K562 (cell line): ENCODE results near the gene NTRK1. TPM values are rescaled to one million over a fixed set of nuclear protein-coding genes. Genes with fewer than 3 reads are reported as not detected.

Experiments
- ATAC-seq: fragments of 200-7000 bp; cut with Tn5 transposase; 3 replicates; pipeline ENCODE4 v1.9.1; 2020; ENCODE audit warnings: moderate library complexity
- BruUV-seq: library from RNA; stranded (reverse); fragments of 400-500 nt; replicated peaks from 2 replicates; lab custom pipeline; 2021; lab: Mats Ljungman, UMichigan
- CTCF ChIA-PET: fragments of 300-600 bp; formaldehyde crosslinking; extraction: SDS; loops from one replicate; lab custom pipeline; 2021; ENCODE audit warnings: low intra/inter-chr PET ratio; lab: Yijun Ruan, JAX
- POLR2A ChIA-PET: fragments of 300-600, 350-650 bp; sonication (Branson Sonifier 250); formaldehyde crosslinking; extraction: SDS; loops from one replicate; lab custom pipeline; 2021; ENCODE audit warnings: antibody characterized with exemption, inconsistent platforms; lab: Yijun Ruan, JAX
- DNase-seq, 4 experiments: peaks; one replicate each; pipeline versions ENCODE4 v3.0.0 to v3.0.0-alpha.2; 2011 to 2018; ENCODE audit warnings: low spot score in 3 of 4, mixed read lengths in 3 of 4; ENCODE audit errors: extremely low read depth in 1 of 4
- FAIRE-seq: peaks from 2 replicates; lab custom pipeline; 2011; peaks lifted over from hg19 to GRCh38; lab: Jason Lieb, UNC
- H2AFZ ChIP-seq: 2 replicates; pipeline ENCODE4 v1.6.0; 2011; ENCODE audit warnings: low read depth, low read length, control low read depth, inconsistent platforms
- H3K27ac ChIP-seq: fragments of 200-600 bp; 3 replicates; pipeline ENCODE4 v1.8.0; 2011; ENCODE audit warnings: low read depth, mild to moderate bottlenecking, control low read depth, inconsistent platforms, low read length, moderate library complexity, mixed read lengths; ENCODE audit errors: extremely low read depth
- H3K27me3 ChIP-seq, 2 experiments: fragments of 300-600 bp in 1 of 2; 2 replicates in 1 of 2; 3 replicates in 1 of 2; pipeline versions ENCODE4 v1.6.0 to v1.8.0; 2011; ENCODE audit warnings: inconsistent platforms in 2 of 2, low read length in 2 of 2, mild to moderate bottlenecking in 1 of 2, mixed read lengths in 1 of 2, moderate library complexity in 1 of 2; ENCODE audit not compliant: control insufficient read depth in 2 of 2, insufficient read depth in 2 of 2
- H3K36me3 ChIP-seq: fragments of 300-600 bp; 3 replicates; pipeline ENCODE4 v1.8.0; 2011; ENCODE audit warnings: mild to moderate bottlenecking, low read length, inconsistent platforms; ENCODE audit not compliant: control insufficient read depth, insufficient read depth
- H3K4me1 ChIP-seq, 2 experiments: fragments of 200-600 bp in 1 of 2; replicated peaks in 1 of 2; 2 replicates in 1 of 2; 3 replicates in 1 of 2; pipeline versions ENCODE4 v1.5.1 to v1.8.0; 2011; ENCODE audit warnings: inconsistent platforms in 2 of 2, low read length in 2 of 2, mild to moderate bottlenecking in 1 of 2, mixed read lengths in 1 of 2, moderate library complexity in 1 of 2; ENCODE audit not compliant: control insufficient read depth in 2 of 2, insufficient read depth in 2 of 2
- H3K4me2 ChIP-seq: 2 replicates; pipeline ENCODE4 v1.6.1; 2011; ENCODE audit warnings: low read length, control low read depth, inconsistent platforms, mixed read lengths; ENCODE audit not compliant: insufficient read depth
- H3K4me3 ChIP-seq: fragments of 200-600 bp; sonication (generic), shearing (Covaris generic); 2 replicates; pipeline ENCODE4 v1.5.1; 2016; ENCODE audit warnings: control low read depth, inconsistent platforms
- H3K79me2 ChIP-seq: fragments of 200-600 bp; 3 replicates; pipeline ENCODE4 v1.8.0; 2011; ENCODE audit warnings: low read length, inconsistent platforms; ENCODE audit not compliant: control insufficient read depth, insufficient read depth
- H3K9ac ChIP-seq, 2 experiments: 2 replicates each; pipeline versions ENCODE4 v1.6.0 to v1.6.1; 2011; ENCODE audit warnings: low read depth in 2 of 2, low read length in 2 of 2, control low read depth in 1 of 2, inconsistent platforms in 1 of 2, mild to moderate bottlenecking in 1 of 2, mixed read lengths in 1 of 2; ENCODE audit not compliant: insufficient read depth in 1 of 2
- H3K9me1 ChIP-seq: one replicate; pipeline ENCODE4 v1.6.0; 2011; ENCODE audit warnings: inconsistent platforms, mild to moderate bottlenecking, low read length, moderate library complexity; ENCODE audit not compliant: control insufficient read depth, insufficient read depth
- H3K9me3 ChIP-seq: replicated peaks from 2 replicates; pipeline ENCODE4 v1.5.1; 2011; ENCODE audit warnings: low read depth, low read length, inconsistent platforms; ENCODE audit not compliant: control insufficient read depth, insufficient read depth
- H4K20me1 ChIP-seq: replicated peaks from 2 replicates; pipeline ENCODE4 v1.6.1; 2011; ENCODE audit warnings: low read length, inconsistent platforms, mixed read lengths; ENCODE audit not compliant: control insufficient read depth, insufficient read depth
- CBFA2T3 ChIP-seq: fragments of 450-650 bp; IDR thresholded peaks from 2 replicates; pipeline ENCODE4 v1.6.1; 2017
- NR4A1 ChIP-seq, 2 experiments: fragments of 250-450 bp in 1 of 2; fragments of 450-650 bp in 1 of 2; sonication (Bioruptor Pico) in 1 of 2; IDR thresholded peaks; 2 replicates each; pipeline versions ENCODE4 v1.4.0 to v1.6.1; 2016 to 2020; ENCODE audit warnings: mild to moderate bottlenecking in 2 of 2, missing compliant biosample characterization in 1 of 2, missing genetic modification characterization in 1 of 2, moderate library complexity in 1 of 2
- POLR2A ChIP-seq: fragments of 450-650 bp; conservative IDR thresholded peaks from 2 replicates; pipeline ENCODE4 v1.6.1; 2016
- POLR2AphosphoS5 ChIP-seq: IDR thresholded peaks from 2 replicates; pipeline ENCODE4 v1.6.1; 2011; ENCODE audit warnings: mild to moderate bottlenecking, low read depth, low read length, moderate library complexity; ENCODE audit not compliant: control insufficient read depth, insufficient read depth
- RBM39 ChIP-seq: fragments of 200-400 bp; formaldehyde crosslinking; optimal IDR thresholded peaks from 2 replicates; pipeline ENCODE3; 2018; ENCODE audit warnings: low read depth, low read length
- WGBS: fragments of 100-300 bp; shearing (Covaris generic); methylation state at CpG from one replicate; pipeline ENCODE4 v1.1.6; 2016; ENCODE audit warnings: low coverage, mixed read lengths; ENCODE audit not compliant: insufficient coverage; ENCODE audit errors: missing lambda C conversion rate; 5-methylcytosine and 5-hydroxymethylcytosine counted together
- in situ Hi-C: fragments of 300-500 bp; cut with MboI; formaldehyde crosslinking; loops from 4 replicates; pipeline ENCODE4 v1.15.0; 2018; ENCODE audit warnings: inconsistent platforms, mixed read lengths
- intact Hi-C: fragments of 100-400 bp; cut with micrococcal nuclease; formaldehyde crosslinking; loops from 2 replicates; pipeline ENCODE4 v1.14.2; 2022
- polyA plus RNA-seq, 8 experiments: library from polyadenylated mRNA; depleted of rRNA in 4 of 8; stranded (reverse) in 5 of 8; unstranded in 3 of 8; fragments of >200 nt; fragmentation: Nextera tagmentation in 2 of 8; fragmentation: Illumina TruSeq in 1 of 8; extraction: Ambion mirVana in 2 of 8; extraction: Trizol in 1 of 8; gene quantifications; 2 replicates each; pipeline versions ENCODE4 v1.2.1 to v1.2.3, GENCODE V29; 2011 to 2014; ENCODE audit warnings: inconsistent platforms in 1 of 8, missing spikeins in 1 of 8
- total RNA-seq, 7 experiments: library from RNA; depleted of rRNA in 6 of 7; stranded (reverse); fragments of >200 nt in 6 of 7; fragmentation: Illumina TruSeq in 2 of 7; extraction: Trizol in 2 of 7; gene quantifications; 2 replicates each; pipeline versions ENCODE4 v1.2.1 to v1.2.3, GENCODE V29; 2011 to 2021; ENCODE audit warnings: low replicate concordance in 1 of 7

NTRK1 gene
- total and polyA plus RNA-seq, 9 of the 15 experiments (the other 6 are each of a cell fraction or from before 2014, with no cell fraction given), result 0.46 to 30.0 (median 7.9) TPM

DNA sequence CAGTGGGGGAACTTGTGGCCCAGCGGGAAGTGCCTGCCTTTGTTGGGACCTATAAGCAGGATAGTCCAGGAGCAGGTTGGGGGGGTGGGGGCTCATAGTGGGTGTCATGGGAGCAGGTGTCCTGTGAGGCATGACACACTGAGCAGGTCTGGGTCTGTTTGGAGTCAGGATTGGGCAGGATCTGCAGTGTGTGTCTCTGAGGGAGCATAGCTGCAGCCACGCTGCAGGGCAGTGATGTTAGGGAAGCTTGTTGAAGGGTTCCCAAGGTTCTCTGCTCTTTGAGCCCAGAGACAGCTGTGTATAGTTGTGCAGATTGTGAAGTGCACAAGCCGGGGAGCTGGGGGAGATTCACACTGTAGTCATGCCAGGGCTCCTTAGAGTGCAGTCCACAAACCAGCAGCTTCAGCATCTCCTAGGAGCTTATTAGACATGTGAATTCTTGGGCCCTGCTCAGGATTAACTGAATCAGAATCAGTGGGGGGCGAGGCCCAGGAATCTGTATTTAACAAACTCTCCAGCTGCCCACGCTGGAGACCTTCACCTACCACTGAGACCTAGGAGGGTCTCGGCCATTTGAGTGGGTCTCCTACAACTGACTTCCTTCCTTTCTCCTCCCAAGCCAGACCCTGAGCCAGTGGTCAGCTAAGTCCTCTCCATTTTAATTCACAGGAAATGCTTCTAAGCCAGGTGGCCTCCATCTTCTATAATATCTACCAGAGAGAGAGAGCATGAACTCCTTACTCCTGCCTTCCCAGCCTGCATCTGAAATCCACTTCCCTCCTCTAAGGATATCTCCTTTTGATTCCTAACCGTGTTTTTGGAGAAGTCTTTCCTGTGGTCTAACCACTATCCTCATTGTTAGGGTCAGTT is 12.8 kb upstream of the NTRK1 start:
- peaks cover 12 to 32% of the 10 kb centered on the region in 2 experiments; a peak in 4 of 5 replicates for H3K4me1 ChIP-seq
- no peak for TF ChIP-seq RBM39
- peak; percentile 56 for TF ChIP-seq CBFA2T3
- TF ChIP-seq POLR2AphosphoS5, result peak; percentile 38; the same call in 1 of the 2 replicates
- no peak for TF ChIP-seq NR4A1 (CRISPR knock-in tag; IDR thresholded peaks at IDR 0.05)
- TF ChIP-seq NR4A1 (tag; IDR thresholded peaks at IDR 0.05), result no peak
- TF ChIP-seq POLR2A, result peak; percentile 51
- no peak for ATAC-seq
- POLR2A ChIA-PET, result interaction anchor here (0.6 to 2.9 kb wide), 2 partner anchors 8 to 11 kb away, joined by 4 to 10 read pairs; partner anchors contain the start of gene INSRR
- no peaks in the 10 kb centered on the region for H3K9me3 ChIP-seq
- BruUV-seq, result no TSS peak
- H3K4me2 ChIP-seq, result 0 out of 2 replicates have a peak overlapping the region, but pooled peaks have one; percentile 46
- FAIRE-seq, result no peak
- CTCF ChIA-PET, result no interaction called here
- H3K79me2 ChIP-seq, result no peaks in the 10 kb centered on the region
- in situ Hi-C loops (no loop called here), intact Hi-C loops (no loop called here)
- DNase-seq, result no peak
- 0 out of 5 replicates have a peak, but pooled peaks cover 0 to 13% of the 10 kb centered on the region in 2 experiments for H3K27me3 ChIP-seq
- no peak overlapping the region for H3K9ac ChIP-seq
- H3K36me3 ChIP-seq, result no peaks in the 10 kb centered on the region
- 13% methylated on average over 7 of the region's 7 CpGs for WGBS
- no peak overlapping the region for H3K4me3 ChIP-seq
- peak overlapping the region; percentile 77; the same call in 1 of the 2 replicates for H2AFZ ChIP-seq
- no peaks in the 10 kb centered on the region for H3K9me1 ChIP-seq
- H3K27ac ChIP-seq, result no peak overlapping the region
- no peaks in the 10 kb centered on the region for H4K20me1 ChIP-seq
